Right lobe of liver (tissue), 6 donors: ENCODE measurements around the gene SSRP1. TPM values are rescaled to one million over a fixed set of nuclear protein-coding genes. Genes with fewer than 3 reads are reported as not detected.

Source experiments
- ATAC-seq, 4 donors: fragments of 200-7000 bp; cut with Tn5 transposase; one replicate each; pipeline ENCODE4 v1.9.1; 2020; ENCODE audit warnings: mild to moderate bottlenecking in 4 of 4, moderate library complexity in 4 of 4
- DNase-seq, 3 donors: peaks; one replicate each; pipeline ENCODE4 v3.0.0-alpha.2; 2020
- H3K27ac ChIP-seq, 3 donors: fragments of 200-600 bp; one replicate each; pipeline ENCODE4 v1.8.0; 2022
- H3K27me3 ChIP-seq, 2 donors: fragments of 200-600 bp; one replicate each; pipeline ENCODE4 v1.8.0; 2022
- H3K36me3 ChIP-seq, 4 donors: fragments of 200-600 bp; sonication (generic) in 1 of 4; one replicate each; pipeline versions ENCODE4 v1.5.1 to v1.8.0; 2017 to 2022; ENCODE audit warnings: control low read depth in 1 of 4
- H3K4me1 ChIP-seq, 4 donors: fragments of 200-600 bp; sonication (generic) in 1 of 4; one replicate each; pipeline versions ENCODE4 v1.5.1 to v1.8.0; 2017 to 2022; ENCODE audit warnings: control low read depth in 1 of 4
- H3K4me3 ChIP-seq, 3 donors: fragments of 200-600 bp; one replicate each; pipeline ENCODE4 v1.8.0; 2022
- H3K9me3 ChIP-seq, 4 donors: fragments of 200-600 bp; sonication (generic) in 1 of 4; one replicate each; pipeline versions ENCODE4 v1.5.1 to v1.8.0; 2017 to 2022; ENCODE audit warnings: control low read depth in 1 of 4
- CTCF ChIP-seq, 4 donors: fragments of 200-600 bp in 3 of 4; fragments of 450-650 bp in 1 of 4; IDR thresholded peaks; one replicate each; pipeline versions ENCODE4 v1.5.1 to v1.8.0; 2016 to 2022; ENCODE audit warnings: antibody characterized with exemption in 4 of 4, mild to moderate bottlenecking in 2 of 4
- POLR2A ChIP-seq: fragments of 450-650 bp; IDR thresholded peaks from one replicate; pipeline ENCODE4 v1.6.1; 2017; ENCODE audit warnings: antibody characterized with exemption, mild to moderate bottlenecking
- WGBS: methylation state at CpG from one replicate; pipeline ENCODE4 v1.1.6; 2018; ENCODE audit warnings: low coverage, low lambda C conversion rate; ENCODE audit not compliant: insufficient coverage; ENCODE audit errors: missing lambda C conversion rate; 5-methylcytosine and 5-hydroxymethylcytosine counted together
- intact Hi-C, 2 donors: fragments of 100-400 bp; cut with DNase I; formaldehyde crosslinking; loops; one replicate each; pipeline versions ENCODE4 v1.11.2 to v1.14.1; 2022
- total RNA-seq, 6 experiments: library from RNA; depleted of rRNA in 2 of 6; stranded (reverse); fragments of >200 nt in 2 of 6; fragmentation: NEBNext Ultra II Directional in 3 of 6; extraction: Animal tissue kit (Norgen Biotek cat#: 25700) in 3 of 6; gene quantifications; one replicate each; pipeline versions ENCODE4 v1.1.0 to v1.2.4, GENCODE V29; 2016 to 2023
- donor health status: DM: no; HTN: yes; CAD: no.
- donor health status: DM: no; HTN: no; CAD: no.
- donor health status: DM: no; HTN: no; CAD: no.
- donor health status: DM: no; HTN: yes; CAD: no.
- donor health status: DM: no; HTN: yes; CAD: no.

Gene SSRP1
- total RNA-seq, 6 experiments from 2014 or later = 24.5 to 47.9 (median 29.9) TPM

GRCh38 chr11:57306161-57306876 lies 29.4 kb downstream of the SSRP1 start:
- TF ChIP-seq POLR2A (no peak), CTCF (IDR thresholded peaks at IDR 0.05) (no peak)
- Histone ChIP-seq H3K27ac (peak overlapping the region; percentile 54 to 73 (median 59)), H3K4me1 (peaks cover 0 to 61% (median 31%) of the 10 kb centered on the region in 4 donors), H3K9me3 (no peaks in the 10 kb centered on the region), H3K27me3 (no peaks in the 10 kb centered on the region), H3K36me3 (peaks cover 0 to 26% (median 15%) of the 10 kb centered on the region in 4 donors), H3K4me3 (peak overlapping the region in 2 of 3 donors; percentile 23 to 29)
- 24% methylated on average over 12 of the region's 15 CpGs for WGBS
- peak in 1 of 3 donors; percentile 73 for DNase-seq
- intact Hi-C loops = no loop called here
- peak; percentile 23 to 35 (median 30) for ATAC-seq

DNA sequence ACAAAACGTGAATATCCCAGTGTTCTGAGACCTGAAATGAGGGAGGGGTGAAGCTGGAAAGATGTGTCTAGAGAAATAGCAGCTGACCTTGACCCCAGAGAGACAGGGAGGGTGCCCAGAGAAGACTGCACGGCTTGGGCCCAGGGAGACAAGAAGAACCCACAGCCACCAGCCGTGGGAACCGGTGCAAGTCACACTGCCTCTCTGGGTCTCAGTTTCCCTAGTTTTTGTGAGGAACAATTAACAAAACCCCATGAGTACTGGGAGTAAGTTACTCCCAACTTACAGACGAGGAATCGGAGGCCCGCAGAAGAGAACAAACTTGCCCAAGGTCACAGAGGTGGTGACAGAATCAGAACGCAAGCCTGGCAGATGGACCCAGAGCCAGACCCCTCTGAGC lies 30.2 kb downstream of the SSRP1 start:
- H3K36me3 ChIP-seq = peaks cover 0 to 34% (median 19%) of the 10 kb centered on the region in 4 donors
- intact Hi-C loops = no loop called here
- H3K4me1 ChIP-seq = peaks cover 0 to 57% (median 31%) of the 10 kb centered on the region in 4 donors
- WGBS = 46% methylated on average over 8 of the region's 8 CpGs
- H3K27ac ChIP-seq = peak overlapping the region in 2 of 3 donors; percentile 54 to 73
- DNase-seq (no peak), ATAC-seq (no peak)
- H3K27me3 ChIP-seq = no peaks in the 10 kb centered on the region
- no peaks in the 10 kb centered on the region for H3K9me3 ChIP-seq
- TF ChIP-seq CTCF (IDR thresholded peaks at IDR 0.05) (no peak), POLR2A (no peak)
- peak overlapping the region in 1 of 3 donors; percentile 29 for H3K4me3 ChIP-seq

DNA sequence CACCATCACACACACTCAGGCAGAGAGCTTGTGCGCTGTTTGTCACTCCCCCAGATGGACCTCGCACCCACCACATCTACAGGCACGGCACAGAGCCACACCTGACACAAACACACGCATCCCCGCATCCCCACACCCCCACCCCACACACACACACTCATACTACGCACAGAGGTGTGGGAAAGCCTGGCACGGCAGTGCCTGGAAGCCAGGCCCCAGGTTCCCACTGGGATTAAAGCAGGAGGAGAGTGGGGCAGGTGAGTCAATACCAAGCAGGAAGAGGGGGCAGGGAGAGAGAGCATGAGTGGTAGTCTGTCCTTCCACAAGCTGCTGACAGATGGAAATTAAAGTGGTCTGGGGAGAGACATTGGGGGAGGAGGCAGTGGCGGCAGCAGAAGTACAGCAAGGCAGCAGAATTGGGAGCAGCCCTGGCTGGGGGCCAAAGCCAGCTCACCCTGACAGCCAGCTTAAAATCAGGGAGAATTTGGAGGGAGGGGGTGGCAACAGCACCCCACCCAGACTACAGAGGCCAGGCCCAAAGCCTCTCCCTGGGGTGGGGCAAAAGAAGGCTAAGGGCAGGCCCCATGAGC lies 31.6 kb downstream of the SSRP1 start:
- Histone ChIP-seq H3K36me3 (peaks cover 0 to 39% (median 25%) of the 10 kb centered on the region in 4 donors), H3K4me1 (peaks cover 0 to 43% (median 21%) of the 10 kb centered on the region in 4 donors), H3K4me3 (no peak overlapping the region), H3K27me3 (no peaks in the 10 kb centered on the region), H3K27ac (no peak overlapping the region), H3K9me3 (no peaks in the 10 kb centered on the region)
- TF ChIP-seq CTCF (IDR thresholded peaks at IDR 0.05) (no peak), POLR2A (no peak)
- DNase-seq = no peak
- intact Hi-C loops = no loop called here
- WGBS = 82% methylated on average over 8 of the region's 8 CpGs
- no peak for ATAC-seq

DNA sequence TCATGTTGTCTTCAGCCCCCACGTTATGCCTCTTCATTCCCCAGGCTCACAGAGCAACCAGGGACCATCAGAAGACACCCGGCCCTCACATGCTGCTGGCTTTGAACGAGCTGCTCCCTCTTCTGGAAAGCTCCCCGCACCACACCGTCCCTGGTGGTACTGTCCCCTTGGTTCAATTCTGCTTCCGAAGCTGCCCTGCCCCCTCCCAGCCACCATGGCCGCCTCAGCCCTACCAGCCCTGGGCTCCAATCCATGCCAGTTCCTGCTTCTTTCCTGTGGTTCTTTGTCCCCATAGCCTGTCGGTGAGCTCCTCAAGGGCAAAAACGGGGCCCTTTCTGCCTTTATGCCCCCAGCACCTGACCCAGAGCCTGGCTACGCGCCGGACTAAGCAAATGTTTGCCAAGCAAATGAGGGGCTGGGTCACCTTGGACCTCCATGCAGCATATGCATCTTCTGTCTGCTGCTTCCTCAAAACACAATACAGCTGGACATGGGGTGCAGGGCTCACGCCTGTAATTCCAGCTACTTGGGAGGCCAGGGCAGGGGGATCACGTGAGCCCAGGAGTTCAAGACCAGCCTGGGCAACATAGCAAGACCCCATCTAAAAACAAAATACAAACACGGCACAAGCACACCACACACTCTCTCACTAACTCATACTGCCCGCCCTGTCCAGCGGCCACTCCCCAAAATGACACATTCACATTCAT lies 32.3 kb downstream of the SSRP1 start:
- Histone ChIP-seq H3K27ac (no peak overlapping the region), H3K36me3 (peaks cover 0 to 43% (median 27%) of the 10 kb centered on the region in 4 donors), H3K9me3 (no peaks in the 10 kb centered on the region), H3K4me1 (peaks cover 0 to 36% (median 18%) of the 10 kb centered on the region in 4 donors), H3K4me3 (no peak overlapping the region), H3K27me3 (no peaks in the 10 kb centered on the region)
- DNase-seq (no peak), ATAC-seq (no peak)
- 79% methylated on average over 9 of the region's 17 CpGs for WGBS
- TF ChIP-seq POLR2A (no peak), CTCF (IDR thresholded peaks at IDR 0.05) (no peak)
- intact Hi-C loops = no loop called here
